GOT3 (cell line): ENCODE data around the gene ZNF609.
"Not testable (repeated sequence)": the region's sequence is repeated elsewhere in the genome, so short reads cannot be mapped to it uniquely, and the experiment has no call there.

Source experiments
- DNase-seq: peaks from one replicate; lab custom pipeline; 2025; ENCODE audit warnings: mixed read lengths; lab: John Stamatoyannopoulos, UW

Gene ZNF609

DNA sequence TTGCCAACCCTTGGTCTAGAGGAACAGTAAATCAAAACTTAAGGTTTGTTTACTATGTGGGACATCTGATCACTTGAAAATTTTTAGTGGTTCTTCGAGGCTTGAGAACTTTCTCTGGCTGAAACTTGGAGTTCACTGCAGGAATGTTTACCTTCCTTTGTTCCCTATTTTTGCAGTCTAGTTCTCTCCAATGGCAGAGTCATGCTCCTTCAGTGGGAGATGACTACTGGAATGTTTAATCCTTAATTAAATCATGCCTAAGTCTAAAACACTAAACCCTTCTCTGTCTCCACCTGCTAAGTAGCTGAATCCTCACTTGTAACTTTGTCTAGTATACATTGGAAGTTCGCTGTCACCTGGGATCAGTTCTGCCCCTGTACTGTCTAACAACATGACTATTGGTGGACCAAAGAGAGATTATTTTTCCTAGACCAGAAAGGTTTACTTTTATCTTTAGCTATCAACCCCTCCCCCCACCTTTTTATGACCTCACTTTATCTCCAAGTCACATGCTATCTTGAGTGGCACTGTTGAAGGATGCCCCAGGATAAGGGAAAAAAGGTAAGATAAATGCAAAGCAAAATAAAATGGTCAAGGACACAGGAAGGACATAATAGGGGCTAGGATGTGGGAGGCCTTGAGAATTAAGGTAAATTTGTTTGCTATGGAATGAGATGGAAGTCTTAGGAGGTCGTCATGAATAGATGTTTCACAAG, 1.2 kb upstream of the ZNF609 start:
- no peak for DNase-seq

DNA sequence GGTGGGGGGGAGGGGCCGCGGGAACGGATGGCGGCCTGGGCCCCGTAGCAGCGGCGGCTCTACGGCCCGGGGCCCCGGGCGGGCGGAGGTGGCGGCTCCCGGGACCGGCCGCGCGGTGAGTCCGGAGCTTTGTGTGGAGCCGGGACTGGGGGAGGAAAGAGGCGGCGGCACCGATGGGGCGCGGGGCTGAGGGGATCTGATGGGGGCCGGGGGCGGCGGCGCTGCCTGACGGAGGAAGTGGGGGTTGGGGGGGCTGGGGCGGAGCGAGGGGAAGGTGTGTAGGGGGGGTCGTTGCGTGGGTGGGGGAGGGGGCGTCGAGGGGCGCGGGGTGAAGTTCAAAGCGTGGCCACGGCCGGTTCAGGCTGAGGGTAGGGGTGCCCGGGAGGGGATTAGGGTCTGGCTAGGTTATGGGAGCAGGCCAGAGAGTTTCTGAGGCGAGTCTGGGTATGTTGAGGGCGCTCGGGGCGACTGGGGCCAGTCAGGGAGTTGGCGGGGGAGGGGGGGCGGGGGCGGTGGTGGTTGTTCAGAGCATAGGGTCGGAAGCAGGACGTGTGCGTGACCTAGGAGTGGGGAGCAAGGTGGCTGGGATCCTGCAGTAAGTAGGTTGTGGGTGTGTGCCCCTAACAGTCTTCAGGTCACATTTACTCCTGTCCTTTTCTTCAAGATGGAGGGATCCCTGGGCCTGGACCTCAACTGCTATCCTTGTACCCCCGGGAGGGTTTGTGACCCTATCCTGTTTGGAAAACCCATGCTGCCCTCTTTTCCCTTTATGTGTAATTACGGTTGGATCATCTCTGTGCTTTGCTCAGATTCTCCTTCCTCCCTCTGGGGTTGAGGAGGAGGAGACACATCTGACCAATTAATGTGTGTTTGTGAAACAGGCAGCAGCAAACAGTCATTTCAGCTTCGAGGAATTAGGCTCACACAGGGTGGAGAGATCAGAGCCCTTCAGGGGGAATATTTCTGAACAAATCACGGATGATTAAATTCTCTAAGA, 644 bp downstream of the ZNF609 start:
- DNase-seq: peak; percentile 33

DNA sequence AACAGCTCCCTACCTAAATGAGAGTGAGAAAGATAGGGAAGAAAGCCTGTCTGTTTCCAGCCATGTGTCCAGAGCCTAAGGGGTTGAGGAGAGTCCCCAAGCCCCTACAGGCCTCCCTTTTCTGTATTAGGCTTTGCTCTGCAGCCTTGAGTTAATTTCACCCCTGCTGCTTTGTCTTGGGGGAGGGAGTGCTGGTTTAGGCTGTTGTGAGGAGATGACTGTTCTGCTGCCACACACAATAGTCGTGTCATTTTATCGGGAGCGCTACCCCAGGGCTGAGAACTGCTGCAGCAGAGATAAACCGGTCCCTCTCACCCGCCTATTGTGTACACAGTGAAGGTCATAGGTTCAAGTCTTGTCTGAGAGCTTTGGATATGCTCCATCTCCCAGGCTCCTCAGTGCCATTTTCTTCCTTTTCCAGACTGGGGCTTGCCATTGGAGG, 1.4 kb downstream of the ZNF609 start:
- no peak for DNase-seq

DNA sequence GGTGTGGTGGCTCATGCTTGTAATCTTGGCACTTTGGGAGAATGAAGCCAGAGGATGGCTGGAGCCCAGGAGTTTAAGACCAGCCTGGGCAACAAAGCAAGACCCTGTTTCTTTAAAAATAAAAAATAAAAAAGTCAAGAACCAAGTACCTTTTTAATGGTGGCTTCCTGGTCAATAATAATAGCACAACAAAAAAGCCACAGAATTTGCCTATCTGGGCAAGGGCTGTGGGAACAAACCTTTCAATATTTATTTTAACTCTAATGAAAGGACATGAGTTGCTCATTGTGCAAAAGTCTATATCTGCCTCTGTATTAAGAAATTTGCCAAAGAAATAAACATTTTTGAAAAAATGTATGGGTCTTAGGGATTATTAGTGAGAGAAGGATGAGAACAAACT, 2.1 kb downstream of the ZNF609 start:
- DNase-seq: no peak

DNA sequence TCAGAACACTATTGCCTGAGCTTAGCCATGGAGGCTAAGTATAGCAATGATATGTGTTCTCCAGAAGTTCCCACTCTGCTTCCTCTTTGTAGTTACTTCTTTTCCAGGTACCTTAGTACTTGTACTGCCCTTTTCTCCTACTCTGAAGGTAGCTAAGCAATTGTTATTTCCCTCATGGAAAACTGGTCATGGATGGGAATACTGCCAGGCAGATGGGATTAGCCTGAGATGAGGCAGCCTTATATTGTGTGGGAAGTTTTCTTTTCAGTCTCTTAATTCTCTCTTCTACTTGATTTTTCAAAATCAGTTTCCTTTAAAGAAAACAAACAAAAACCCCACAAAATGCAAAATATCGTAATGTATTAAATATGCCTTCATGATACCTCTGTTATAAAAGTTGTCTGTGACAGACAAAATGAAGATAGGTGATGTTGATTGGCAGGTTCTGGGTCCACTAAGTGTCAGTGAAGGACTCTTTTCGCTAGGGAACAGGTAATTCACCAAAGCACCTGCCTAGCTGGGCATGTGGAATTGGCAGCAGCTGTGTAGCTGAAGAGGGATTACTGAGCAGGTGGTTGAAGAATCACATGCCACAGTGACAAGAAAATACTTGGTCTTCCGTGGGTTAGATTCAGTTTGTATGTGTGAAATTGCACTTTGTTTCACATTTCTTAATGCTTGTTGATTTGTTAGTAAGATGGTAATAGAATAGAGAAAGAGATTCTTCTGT, 4.1 kb downstream of the ZNF609 start:
- no peak for DNase-seq

DNA sequence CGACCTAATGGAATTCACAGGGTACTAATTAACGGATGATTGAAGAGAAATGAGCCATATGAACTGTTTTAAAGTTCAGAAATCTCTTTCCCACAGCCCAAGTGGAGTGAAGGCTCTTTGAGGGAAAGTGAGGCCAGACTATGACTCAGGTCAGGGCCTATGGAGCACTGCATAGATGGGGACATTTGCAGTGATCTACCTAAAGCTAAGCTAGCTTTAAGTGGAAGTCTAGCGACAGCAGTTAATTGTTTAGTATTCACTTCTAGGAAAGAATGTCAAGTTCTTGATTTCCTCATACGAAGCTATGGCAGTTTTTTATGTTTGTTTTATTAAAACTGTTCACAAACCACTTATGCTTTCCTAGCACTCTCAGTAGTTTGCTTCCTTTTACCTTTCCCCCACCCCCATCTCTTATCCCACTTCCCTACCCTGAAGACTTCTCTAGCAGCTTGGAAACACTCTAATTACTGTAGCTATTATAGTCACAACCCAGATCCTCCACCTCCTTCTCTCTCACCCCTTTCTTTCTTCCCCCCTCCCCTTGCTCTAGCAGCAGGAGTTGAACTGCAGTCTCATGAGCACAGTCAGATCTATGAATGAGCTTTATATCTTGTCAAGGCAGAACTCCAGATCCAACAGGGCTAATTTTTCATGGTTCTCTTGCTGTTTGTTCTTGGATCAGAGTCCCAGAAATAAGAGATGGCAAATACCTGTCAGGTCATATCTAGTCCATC, 6.2 kb downstream of the ZNF609 start:
- DNase-seq: no peak

DNA sequence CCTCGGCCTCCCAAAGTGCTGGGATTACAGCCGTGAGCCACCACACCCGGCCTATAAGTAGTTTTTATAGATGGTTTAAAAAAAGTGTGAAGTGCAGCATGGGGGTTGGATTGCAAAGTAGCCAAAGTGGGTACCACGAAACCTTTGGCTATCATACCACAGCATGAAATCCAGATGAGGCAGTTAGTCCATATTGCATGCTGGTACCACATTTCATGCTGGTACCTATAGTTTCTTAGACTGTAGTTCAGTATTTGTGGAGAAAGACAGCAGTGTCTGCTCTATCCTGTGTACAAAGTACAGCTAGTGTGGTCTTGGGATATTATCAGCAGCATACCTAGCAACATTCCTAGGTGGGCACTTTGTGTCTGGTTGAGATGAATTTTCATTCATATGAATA, 11.8 kb downstream of the ZNF609 start:
- DNase-seq: no peak

DNA sequence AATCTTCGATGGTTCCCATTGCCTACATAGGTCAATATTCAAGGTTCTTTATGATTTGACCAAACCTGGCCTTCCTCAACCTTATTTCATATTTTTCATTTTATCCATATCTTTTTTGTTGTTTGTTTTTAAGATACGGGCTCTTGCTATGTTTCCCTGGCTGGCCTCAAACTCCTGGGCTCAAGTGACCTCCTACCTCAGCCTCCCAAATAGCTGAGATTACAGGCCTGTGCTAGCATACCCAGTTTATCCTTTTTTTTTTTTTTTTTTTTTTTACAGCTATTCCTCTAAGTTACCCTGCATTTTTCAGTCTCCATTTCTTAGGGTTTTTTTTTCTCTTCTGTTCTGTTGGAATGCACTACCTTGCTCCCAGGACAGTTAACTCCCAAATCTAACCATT, 14.5 kb downstream of the ZNF609 start:
- DNase-seq: no peak

DNA sequence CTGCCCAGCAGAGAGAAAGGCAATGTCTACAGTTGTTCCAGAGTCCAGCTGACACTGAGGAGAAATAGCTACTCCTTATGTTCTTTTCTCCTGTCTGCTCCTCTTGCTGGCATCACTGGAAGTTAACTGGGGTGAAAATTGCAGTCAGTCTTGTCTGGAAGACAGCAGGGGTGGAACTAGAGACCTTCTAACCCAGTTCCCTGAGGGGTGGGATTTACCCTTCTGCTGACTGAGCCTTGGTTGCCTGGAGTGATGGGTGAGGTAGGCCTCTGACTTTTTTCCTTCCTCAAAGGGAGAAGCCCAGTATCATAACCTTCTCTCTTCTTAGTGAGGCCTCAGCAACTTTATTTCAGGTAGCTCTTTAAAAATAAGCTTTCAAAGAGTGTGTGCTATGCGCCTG, 16.2 kb downstream of the ZNF609 start:
- no peak for DNase-seq

DNA sequence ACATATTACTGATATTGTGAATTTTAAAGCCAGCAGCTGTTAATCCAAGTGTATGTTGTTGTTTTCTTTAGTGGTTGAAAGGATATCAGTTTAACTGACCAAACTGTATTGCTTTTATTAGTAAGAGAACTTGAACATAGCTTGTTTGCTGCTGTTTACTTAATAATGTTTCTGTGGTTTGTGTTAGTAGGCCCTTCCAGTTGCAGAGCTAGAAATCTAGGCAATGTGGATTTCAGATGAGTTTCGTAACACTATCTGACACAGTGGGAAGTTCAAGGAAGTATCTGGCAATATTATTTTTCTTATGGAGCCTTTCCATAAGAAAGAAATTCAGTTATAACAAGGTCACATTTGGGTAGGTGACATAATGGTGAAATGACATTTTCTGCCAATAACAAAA, 18.5 kb downstream of the ZNF609 start:
- no peak for DNase-seq

DNA sequence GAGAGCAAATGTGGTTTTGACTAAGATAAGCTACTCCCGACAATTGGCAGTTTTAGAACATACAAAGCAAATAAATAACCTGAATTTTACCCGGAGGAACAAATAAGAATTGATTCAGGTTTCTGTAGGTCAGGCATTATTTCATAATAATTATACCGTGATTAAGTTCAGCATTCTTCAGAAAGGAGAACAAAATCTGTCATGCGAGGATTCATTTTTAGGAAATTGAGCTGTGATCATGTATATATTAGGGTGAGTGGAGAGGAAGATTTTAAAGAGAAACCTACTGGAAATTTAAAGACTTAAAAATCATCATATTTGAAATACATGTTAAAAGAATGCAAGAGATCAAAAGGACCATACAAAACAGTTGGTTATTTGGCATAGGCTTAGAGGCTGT, 20.5 kb downstream of the ZNF609 start:
- no peak for DNase-seq

DNA sequence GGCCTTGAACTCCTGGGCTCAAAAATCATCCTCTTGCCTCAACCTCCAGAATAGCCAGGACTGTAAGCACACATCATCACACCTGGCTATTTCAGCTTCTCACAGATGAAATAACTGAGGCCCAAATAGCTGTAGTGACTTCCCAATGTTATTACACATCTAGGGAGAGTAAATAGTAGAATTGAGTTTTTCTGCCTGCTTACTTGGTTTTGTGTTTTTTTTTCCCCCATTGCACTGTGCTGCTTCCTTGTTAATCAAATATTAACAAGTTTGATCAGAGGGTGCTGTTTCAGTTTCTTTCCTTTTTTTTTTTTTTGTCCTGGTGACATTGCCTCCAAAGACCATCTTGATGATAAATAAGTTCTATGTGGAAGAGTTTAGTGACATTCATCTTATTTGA, 23.4 kb downstream of the ZNF609 start:
- DNase-seq: no peak

DNA sequence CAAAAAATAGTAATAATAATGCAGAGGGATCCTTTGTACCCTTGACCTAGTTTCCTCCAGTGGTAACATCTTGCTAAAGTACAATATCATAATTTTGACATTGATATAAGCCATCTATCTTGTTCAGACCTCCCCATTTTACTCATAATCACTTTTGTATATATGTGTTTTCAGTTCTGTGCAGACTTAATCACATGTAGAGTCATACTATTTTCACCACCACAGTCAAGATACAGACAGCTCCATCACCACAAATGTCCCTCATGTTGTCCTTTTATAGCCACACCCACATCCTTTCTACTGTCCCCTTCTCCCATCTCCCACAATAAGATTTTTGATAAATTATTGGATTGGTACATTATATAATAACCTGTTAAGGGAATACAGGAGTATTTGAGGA, 25.4 kb downstream of the ZNF609 start:
- no peak for DNase-seq

DNA sequence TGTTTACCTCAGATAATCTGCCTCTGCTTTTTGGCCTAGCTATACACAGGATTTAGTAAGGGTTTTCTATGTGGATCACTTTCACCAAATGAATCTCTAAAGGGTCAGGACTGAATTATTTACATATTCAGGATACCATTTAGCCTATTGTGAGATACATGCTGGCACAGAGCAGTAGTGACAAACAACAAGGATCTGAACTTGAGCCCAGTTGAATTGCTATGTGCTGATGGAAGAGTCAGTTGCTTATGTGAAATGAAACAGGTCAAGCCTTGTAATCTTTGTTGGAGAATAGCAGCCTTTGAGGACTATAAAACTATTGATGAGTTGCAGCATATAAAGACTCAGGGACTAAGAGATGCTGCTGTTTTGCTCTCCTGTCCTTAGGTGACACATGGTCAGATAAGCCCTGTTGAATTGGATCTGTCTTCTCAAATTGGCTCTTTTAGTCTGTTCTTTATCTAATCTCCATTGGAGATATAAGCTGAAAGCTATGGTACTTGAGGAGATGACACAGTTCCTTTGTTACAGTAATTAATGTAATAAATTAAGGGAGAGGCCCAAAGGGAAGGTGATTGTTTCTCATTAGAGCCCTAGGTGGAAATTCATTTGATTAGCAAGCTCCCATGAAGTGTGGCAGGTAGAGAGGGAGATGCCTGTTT, 30.4 kb downstream of the ZNF609 start:
- no peak for DNase-seq

DNA sequence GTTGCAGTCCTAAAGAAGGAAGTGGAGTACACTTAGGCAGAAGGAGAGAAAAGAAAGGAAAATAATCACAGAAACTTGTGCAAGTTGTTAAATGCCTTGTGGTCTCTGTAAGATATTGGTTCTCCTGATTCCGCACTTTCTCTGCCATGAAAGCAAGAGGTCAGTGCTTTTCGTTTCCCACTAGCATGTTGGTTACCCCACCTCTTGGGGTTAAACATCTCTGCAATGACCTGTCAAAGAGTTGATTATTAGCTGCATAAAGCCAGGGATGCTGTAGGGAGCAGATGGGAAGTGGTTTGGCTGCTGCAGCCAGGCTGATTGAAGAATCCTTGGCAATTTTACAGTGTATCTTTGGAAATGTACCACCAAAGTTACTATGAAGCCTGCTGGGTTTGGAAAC, 33.3 kb downstream of the ZNF609 start:
- DNase-seq: no peak

DNA sequence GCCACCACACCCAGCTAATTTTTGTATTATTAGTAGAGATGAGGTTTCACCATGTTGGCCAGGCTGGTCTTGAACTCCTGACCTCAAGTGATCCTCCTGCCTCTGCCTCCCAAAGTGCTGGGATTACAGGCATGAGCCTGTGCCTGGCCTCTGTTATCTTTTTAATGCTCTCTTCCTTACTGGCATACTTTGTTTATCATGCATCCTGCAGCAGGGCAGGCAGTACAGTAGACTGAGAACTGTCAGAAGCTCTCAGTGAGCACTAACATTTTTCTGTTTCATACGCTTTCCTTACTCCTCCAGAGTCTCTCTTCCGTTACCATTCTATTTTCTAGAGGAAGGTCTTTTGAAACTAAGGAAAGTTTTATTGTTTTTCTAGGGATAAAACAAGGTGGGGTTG, 35.6 kb downstream of the ZNF609 start:
- not testable (repeated sequence) for DNase-seq

DNA sequence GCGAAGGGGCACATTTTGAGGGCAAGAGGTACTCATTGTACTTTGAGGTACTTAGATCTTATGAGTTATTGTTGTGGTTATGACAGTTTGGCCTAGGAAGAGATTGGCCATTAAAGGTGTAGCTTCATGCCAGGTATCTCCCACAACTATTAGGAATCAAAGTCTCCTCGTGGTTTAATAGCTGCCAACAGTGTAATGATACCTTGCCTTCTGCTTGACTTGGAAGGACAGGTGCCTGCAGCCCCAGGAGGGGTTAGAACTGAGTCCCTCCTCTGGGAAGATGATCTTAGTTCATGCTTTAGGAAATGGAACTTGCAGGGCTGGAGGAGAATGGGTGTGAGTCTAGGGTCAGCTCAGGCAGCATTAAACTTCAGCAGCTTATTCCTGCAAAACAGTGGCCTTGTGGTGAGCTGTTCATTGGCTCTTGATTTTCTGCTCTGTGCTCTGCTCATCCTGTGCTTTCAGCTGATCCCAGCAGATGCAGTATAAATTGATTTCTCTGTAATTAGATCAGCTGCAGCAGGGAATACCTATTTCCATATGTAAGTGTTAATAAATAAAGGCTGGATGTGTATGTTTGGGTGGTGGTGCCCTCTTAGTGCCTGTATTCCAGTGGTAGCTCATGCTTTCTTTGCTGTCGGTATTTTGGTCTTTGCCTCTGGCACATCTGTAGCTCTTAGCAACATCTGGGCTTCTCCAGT, 40.5 kb downstream of the ZNF609 start:
- DNase-seq: no peak

DNA sequence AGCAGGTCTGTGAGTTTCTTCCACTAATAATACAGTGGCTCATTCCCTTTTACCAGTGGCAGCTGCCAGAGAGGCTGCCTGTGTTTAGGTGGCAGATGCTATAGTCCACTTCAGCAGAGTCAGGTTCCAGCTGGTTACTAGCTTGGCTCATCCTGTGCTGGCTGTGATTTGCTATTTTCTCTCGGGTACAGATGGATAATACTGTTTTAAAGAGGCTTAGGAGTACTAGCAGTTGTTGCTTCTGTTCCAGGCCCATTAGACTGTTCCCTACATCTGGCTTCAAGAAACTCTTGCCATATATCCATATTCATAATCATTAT, 41.0 kb downstream of the ZNF609 start:
- DNase-seq: no peak

DNA sequence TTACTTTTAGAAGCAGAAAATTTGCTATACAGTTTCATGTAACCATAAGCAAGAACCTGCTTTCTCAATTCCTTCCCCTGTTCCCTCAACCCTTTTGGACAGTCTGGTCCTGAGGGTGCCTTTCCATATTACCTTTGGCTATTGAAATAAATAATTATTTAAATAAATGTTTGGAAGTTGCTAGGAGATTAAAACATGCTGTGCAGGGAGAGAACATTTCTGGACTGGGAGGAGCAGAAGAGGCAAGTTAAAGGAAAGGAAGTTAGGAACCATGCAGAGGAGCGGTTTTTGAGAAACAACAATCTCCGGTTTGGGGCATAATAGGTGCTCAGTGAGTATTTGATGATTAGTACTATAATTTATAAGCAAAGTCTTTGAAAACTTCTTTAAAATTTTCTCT, 41.8 kb downstream of the ZNF609 start:
- no peak for DNase-seq

DNA sequence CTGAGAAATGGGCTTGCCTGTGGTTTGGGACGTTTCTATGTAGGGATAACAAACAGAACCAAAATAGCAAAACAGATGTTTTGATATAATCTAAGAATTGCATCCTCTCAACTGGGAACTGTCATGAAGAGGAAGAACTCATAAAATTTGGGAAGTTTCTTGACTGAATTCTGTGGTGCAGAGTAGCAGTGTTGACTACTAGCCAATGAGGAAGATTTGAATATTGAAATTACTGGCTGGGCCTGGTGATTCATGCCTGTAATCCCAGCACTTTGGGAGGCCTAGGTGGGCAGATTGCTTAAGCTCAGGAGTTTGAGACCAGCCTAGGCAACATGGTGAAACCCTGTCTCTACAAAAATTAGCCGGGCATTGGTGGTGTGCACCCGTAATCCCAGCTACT, 42.2 kb downstream of the ZNF609 start:
- no peak for DNase-seq

DNA sequence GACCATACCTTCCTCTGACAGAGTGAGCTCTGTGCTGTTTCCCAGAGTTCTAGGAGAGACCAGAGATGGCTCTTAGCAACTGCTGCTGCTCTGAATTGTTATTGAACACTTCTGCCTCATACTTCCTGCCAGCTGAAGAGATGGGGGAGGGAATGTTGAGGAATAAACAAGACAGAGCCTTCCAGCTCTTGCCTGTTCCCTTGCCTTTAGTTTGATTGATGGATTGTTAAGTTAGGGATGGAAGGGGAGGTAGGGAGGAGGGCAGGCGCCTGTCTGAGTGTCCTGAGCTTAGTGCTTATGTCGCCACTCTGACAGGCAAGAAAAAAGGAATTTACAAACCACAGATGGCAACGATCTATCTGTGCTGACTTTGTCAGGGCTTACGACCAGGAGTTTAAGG, 42.8 kb downstream of the ZNF609 start:
- DNase-seq: no peak
